HG02610 (cell line): ENCODE measurements around the gene IL10RA.

ENCODE experiments used
- ATAC-seq: cut with Tn5 transposase; IDR thresholded peaks from one replicate; pipeline ENCODE4 v1.9.1; 2021; ENCODE audit warnings: mild to moderate bottlenecking, moderate library complexity; ENCODE audit not compliant: unreplicated experiment

Gene IL10RA

DNA sequence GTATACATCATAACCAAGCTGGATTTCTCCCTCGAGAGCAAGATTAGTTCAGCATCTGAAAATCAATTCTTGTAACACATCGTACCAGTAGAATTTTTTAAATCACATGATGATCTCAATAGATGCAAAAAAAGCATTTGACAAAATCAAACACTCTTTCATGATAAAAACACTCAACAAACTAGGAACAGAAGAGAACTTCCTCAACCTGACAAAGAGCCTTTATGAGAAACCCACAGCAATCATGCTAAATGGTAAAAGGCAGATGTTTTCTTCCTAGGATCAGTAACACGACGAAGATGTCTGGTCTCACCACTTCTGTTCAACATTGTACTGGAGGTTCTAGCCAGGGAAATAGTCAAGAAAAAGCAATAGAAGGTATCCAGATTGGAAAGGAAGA is 56.6 kb downstream of the IL10RA start:
- ATAC-seq: no peak

DNA sequence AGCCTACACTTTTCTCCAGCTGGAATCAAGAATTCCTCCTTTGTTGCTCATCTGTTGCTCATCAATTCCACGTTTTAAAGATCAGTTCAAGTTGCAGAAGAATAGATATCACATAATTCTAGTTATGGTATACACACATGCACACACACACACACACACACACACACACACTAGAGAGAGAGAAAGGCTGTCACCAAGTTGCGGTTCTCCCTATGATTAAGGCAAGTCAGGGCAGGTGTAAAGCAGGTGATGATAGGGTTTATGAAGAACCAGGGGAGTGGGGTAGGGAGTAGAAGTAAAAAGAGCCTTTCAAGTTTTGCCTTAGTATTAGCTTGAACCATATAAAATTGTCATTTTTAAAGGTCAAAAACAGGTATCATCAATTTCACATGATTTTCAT is 59.0 kb downstream of the IL10RA start:
- ATAC-seq: no peak

DNA sequence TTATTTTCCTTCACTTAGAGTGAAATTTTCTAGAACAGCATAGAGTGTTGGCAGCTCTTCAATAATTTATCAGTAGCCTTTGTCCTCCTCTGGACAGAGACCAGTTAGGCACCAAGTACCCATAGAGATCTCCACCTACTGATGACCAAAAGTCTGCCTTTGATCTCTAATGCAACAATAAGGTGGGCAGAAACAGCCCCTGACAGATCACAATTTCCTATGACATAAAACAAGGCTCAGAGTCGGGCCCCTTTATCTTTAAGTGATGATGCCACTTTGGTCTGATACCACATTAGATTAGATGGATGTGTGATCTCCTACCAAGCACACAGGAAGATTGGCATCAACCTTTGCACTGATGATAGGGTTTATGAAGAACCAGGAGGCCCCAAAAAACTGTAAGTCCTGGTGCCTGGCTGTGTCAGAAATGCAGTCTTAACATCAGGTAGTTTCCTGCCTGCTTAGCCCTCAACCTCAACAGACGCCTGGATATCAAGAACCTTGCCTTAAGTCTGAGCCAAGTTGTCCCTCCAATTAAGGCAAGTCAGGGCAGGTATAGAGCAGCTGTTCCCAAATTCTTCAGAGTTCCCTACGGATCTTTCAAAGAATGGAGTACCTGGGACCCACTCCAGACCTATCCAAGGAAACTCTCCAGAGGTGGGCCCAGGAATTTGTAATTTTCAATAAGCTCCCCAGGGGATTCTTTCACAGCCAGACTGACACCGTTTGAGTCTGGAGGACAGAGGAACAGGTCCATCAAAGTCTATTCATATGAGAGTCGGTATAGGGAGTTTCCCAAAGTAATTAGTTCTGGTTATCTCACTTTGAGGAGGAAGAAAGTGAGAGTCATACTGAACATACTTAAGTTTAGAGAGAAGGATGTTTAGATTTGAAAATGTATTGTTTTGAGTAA is 60.1 kb downstream of the IL10RA start:
- peak; percentile 70 for ATAC-seq

DNA sequence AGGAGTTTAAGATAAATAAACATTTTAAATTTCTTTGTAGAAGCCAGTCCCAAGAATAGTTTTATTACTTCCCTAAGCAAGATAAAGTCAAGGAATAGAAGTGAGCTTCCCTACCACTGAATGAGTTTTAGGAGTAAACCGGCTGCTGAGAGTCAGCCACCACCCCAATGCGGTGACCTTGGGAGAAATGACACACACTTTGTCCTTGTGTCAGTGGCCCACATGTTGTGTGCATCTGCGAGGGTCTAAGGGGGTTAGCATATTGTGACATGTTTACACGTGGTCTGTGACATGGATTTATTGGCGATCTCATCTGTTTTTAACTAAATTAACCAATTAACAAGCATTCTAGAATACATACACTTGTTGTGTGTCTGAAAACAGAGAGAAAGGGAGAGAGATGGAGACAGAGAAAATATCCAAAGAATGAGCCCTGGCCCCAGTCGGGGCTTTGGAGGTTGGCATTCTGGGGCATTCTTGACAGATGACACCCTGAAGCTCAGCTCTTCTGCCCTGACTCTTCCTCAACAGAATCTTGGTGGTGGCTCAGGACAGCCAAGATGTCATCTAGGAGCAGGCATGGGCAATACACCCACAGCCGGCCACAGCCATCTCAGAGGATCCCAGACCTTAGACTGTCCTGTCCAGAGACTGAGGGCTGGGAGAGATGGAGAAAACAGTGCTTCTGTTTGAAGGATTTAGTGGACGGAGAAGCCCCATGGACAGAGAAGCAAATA is 60.9 kb downstream of the IL10RA start:
- ATAC-seq: no peak

DNA sequence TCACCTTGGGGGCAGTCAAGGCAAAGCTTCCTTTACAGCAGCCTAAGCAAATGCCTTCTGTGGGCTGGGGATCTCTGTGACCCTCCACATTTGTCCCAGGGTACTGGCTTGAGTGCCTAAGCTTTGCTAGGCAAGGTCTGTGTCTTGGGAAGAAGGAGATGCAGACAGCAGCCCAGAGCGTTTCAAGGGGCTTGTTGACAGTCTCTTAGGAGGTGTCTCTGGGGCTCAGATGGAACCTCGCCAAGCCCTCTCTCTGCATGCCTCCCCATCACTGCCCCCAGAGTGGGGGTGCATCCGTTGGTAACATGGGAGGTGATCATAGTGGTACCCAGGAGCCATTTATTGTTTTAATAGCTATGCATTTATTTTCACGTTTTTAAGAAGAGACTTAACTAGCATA is 61.6 kb downstream of the IL10RA start:
- ATAC-seq: no peak

DNA sequence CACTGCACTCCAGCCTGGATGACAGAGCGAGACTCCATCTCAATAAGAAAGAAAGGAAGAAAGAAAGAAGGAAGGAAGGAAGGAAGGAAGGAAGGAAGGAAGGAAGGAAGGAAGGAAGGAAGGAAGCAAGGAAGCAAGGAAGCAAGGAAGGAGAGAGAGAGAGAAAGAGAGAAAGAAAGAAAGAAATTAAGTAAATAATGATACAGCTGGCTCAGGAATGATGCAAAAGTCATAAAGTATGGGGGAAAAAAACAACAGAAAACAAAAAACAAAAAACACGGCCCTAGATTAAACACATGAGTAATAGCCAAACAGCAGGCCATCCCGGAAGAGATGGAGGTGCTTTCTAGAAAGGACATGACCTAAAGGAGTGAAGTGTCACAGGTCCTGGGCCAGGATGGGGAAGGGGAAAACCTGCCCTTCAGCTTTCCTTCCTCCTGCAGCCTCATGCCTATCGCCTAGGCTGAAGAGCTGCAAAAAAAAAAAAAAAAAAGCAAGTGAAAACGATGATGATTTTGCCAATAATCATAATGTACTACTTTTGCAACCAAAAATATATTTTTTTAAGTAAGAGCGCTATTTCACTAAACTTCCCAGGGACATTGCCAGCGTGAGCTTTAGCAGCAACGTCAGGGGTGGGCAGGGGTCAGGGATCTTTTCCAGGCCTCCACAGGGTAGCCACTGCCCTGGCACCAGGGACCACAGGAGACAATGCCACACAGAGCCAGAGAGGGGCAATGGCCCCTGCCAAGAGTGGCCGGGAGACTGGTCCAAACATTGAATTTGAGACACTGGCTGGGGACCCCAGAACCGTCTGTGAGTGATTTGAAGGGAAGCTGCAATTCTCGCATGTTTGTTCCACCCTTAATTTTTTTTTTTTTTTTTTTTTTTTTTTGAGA is 62.5 kb downstream of the IL10RA start:
- ATAC-seq: no peak

DNA sequence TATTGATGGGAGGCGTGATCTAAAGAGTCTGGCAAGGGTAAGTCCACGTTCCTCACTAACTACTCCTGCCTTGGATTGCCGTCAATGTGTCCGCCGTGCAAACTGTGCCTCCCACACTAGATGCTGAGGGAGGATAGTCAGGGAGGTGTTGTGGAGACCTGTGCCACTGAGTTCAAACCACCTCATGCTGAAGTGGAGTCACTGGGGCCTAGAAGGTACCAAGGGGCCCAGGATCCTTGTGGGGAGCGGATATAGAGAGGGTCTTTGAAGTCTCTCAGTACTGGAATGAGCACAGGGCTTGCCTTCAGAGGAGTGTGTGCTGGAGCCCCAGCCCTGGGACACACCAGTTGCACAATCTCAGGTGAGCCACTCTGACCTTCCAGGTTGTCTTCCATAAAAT is 63.6 kb downstream of the IL10RA start:
- ATAC-seq: no peak

DNA sequence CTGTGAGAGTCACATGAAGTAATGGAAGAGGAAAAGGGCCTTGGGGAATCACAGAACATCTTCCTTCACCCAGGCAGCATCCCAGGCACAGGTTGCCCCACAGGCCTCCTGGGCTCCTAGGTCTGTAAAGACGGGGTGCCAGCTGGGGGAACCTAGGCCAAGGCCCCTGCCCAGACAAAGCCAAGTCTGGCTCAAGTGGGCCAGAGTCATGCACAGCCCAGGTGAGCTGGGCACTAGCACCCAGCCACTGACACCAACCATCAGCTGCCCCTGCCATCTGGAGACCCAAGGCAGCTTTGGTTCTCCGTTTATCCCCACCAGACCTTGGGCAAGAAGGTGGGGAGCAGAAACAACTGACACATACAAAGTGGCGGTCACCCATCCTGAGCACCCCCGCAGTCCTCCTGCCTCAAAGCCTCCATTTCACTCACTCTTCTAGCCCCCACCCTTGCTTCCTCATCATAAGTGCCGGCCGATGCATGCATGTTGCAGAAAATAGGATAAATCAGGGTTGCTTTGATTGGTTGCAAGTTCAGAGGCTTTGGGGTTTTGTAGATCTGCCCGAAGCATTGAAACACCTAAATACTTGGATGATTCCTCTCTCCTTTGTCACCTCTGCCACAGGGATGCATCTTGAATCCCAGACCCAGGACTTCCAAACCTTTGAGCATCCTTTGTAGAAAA is 64.2 kb downstream of the IL10RA start:
- no peak for ATAC-seq
